Measurements from ENCODE around the gene C2orf81.

C2orf81 gene

GRCh38 chr2:74406035-74406434 is 15.4 kb downstream of the C2orf81 start:
- no peaks in the 10 kb centered on the region for H3K4me1 ChIP-seq (ENCODE audit: control insufficient read depth in 1 of 2, insufficient read depth in 1 of 2, low read depth in 1 of 2, low read length in 1 of 2)
- TF ChIP-seq, protein P1, sequence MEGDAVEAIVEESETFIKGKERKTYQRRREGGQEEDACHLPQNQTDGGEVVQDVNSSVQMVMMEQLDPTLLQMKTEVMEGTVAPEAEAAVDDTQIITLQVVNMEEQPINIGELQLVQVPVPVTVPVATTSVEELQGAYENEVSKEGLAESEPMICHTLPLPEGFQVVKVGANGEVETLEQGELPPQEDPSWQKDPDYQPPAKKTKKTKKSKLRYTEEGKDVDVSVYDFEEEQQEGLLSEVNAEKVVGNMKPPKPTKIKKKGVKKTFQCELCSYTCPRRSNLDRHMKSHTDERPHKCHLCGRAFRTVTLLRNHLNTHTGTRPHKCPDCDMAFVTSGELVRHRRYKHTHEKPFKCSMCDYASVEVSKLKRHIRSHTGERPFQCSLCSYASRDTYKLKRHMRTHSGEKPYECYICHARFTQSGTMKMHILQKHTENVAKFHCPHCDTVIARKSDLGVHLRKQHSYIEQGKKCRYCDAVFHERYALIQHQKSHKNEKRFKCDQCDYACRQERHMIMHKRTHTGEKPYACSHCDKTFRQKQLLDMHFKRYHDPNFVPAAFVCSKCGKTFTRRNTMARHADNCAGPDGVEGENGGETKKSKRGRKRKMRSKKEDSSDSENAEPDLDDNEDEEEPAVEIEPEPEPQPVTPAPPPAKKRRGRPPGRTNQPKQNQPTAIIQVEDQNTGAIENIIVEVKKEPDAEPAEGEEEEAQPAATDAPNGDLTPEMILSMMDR (IDR thresholded peaks at IDR 0.05), result no peak
- no peak overlapping the region for H3K27ac ChIP-seq
- H3K27me3 ChIP-seq, result peaks cover 33% of the 10 kb centered on the region
- H3K4me3 ChIP-seq (ENCODE audit: low read depth in 1 of 2, low read length in 1 of 2), result no peak overlapping the region
- H3K9me3 ChIP-seq, result no peaks in the 10 kb centered on the region
- H3K36me3 ChIP-seq, result no peaks in the 10 kb centered on the region

DNA sequence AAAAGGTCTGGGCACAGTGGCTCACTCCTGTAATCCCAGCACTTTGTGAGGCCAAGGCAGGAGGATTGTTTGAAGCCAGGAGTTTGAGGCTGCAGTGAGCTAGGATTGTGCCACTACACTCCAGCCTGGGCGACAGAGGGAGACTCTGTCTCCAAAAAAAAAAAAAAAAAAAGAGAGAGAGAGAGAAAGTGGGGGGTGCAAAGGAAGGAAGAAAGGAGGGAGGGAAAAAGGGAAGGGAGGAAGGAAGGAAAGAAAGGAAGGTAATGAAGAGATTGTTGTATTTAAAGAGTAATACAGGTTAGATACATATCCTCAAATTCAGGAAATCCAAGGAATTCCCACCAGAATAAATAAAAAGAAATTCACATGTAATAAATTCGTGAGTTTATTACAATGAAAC is 19.5 kb downstream of the C2orf81 start:
- no peaks in the 10 kb centered on the region for H3K4me1 ChIP-seq (ENCODE audit: control insufficient read depth in 1 of 2, insufficient read depth in 1 of 2, low read depth in 1 of 2, low read length in 1 of 2)
- H3K36me3 ChIP-seq, result no peaks in the 10 kb centered on the region
- H3K27ac ChIP-seq, result no peak overlapping the region
- TF ChIP-seq, protein P1 (IDR thresholded peaks at IDR 0.05), result no peak
- H3K27me3 ChIP-seq, result peaks cover 15% of the 10 kb centered on the region
- no peak overlapping the region for H3K4me3 ChIP-seq (ENCODE audit: low read depth in 1 of 2, low read length in 1 of 2)
- no peaks in the 10 kb centered on the region for H3K9me3 ChIP-seq

GRCh38 chr2:74399785-74400184 is 21.6 kb downstream of the C2orf81 start:
- peaks cover 6% of the 10 kb centered on the region for H3K27me3 ChIP-seq
- no peak overlapping the region for H3K27ac ChIP-seq
- H3K4me1 ChIP-seq (ENCODE audit: control insufficient read depth in 1 of 2, insufficient read depth in 1 of 2, low read depth in 1 of 2, low read length in 1 of 2), result no peaks in the 10 kb centered on the region
- no peaks in the 10 kb centered on the region for H3K9me3 ChIP-seq
- no peak overlapping the region for H3K4me3 ChIP-seq (ENCODE audit: low read depth in 1 of 2, low read length in 1 of 2)
- TF ChIP-seq, protein P1 (IDR thresholded peaks at IDR 0.05), result no peak
- H3K36me3 ChIP-seq, result no peaks in the 10 kb centered on the region

DNA sequence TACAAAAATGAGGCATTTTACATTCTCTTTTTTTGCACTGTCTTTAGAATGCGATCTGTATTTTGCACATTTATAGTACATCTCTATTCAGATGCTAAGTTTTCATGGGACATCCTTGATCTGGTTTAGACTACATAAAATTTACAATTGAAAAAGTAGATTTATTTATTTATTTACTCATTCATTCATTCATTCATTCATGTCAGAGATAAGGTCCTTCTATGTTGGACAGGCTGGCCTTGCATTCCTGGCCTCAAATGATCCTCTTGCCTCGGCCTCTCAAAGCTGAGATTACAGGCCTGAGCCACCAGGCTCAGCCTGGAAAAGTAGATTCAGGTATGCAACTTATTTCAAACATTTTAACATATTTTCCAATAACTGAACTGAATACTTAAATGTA is 25.3 kb downstream of the C2orf81 start:
- Histone ChIP-seq H3K9me3 (no peaks in the 10 kb centered on the region), H3K4me1 (ENCODE audit: control insufficient read depth in 1 of 2, insufficient read depth in 1 of 2, low read depth in 1 of 2, low read length in 1 of 2) (peaks cover 2 to 6% of the 10 kb centered on the region in 2 experiments), H3K27me3 (peaks cover 6% of the 10 kb centered on the region), H3K36me3 (no peaks in the 10 kb centered on the region), H3K27ac (no peak overlapping the region), H3K4me3 (ENCODE audit: low read depth in 1 of 2, low read length in 1 of 2) (no peak overlapping the region)
- TF ChIP-seq, protein P1 (IDR thresholded peaks at IDR 0.05), result no peak

- TF ChIP-seq, protein P1 (IDR thresholded peaks at IDR 0.05), result no peak
- H3K36me3 ChIP-seq, result no peaks in the 10 kb centered on the region
- no peaks in the 10 kb centered on the region for H3K9me3 ChIP-seq
- H3K27ac ChIP-seq, result no peak overlapping the region
- no peak overlapping the region for H3K4me3 ChIP-seq (ENCODE audit: low read depth in 1 of 2, low read length in 1 of 2)
- peaks cover 13 to 19% of the 10 kb centered on the region in 2 experiments for H3K4me1 ChIP-seq (ENCODE audit: control insufficient read depth in 1 of 2, insufficient read depth in 1 of 2, low read depth in 1 of 2, low read length in 1 of 2)
- H3K27me3 ChIP-seq, result peaks cover 6% of the 10 kb centered on the region
These were observed 27.9 kb downstream of the C2orf81 start for GRCh38 chr2:74393525-74393924.

GRCh38 chr2:74392449-74392743 is 29.0 kb downstream of the C2orf81 start:
- H3K9me3 ChIP-seq, result no peaks in the 10 kb centered on the region
- peaks cover 6% of the 10 kb centered on the region for H3K27me3 ChIP-seq
- TF ChIP-seq, protein P1 (IDR thresholded peaks at IDR 0.05), result no peak
- H3K4me1 ChIP-seq (ENCODE audit: control insufficient read depth in 1 of 2, insufficient read depth in 1 of 2, low read depth in 1 of 2, low read length in 1 of 2), result peaks cover 13 to 19% of the 10 kb centered on the region in 2 experiments
- H3K36me3 ChIP-seq, result no peaks in the 10 kb centered on the region
- no peak overlapping the region for H3K4me3 ChIP-seq (ENCODE audit: low read depth in 1 of 2, low read length in 1 of 2)
- H3K27ac ChIP-seq, result no peak overlapping the region

Measured in neutrophil (primary cell).